GM13976 (cell line): ENCODE results near the gene RERE.

Experiments used
- DNase-seq: peaks from one replicate; pipeline ENCODE4 v3.0.0; 2012; ENCODE audit warnings: low spot score
- in situ Hi-C: fragments of 300-500 bp; cut with MboI; formaldehyde crosslinking; loops from one replicate; pipeline ENCODE4 v1.12.0; 2022; ENCODE audit warnings: low sequenced_read_pairs, mixed read lengths, inconsistent platforms; ENCODE audit not compliant: unreplicated experiment
- TF ChIP-seq, protein P1 (sequence below): IDR thresholded peaks from 2 replicates; pipeline ENCODE4 v1.5.1; 2012; ENCODE audit warnings: borderline replicate concordance, mild to moderate bottlenecking; ENCODE audit not compliant: insufficient read depth; ENCODE audit errors: extremely low read depth, missing control alignments, control extremely low read depth

The RERE gene

DNA sequence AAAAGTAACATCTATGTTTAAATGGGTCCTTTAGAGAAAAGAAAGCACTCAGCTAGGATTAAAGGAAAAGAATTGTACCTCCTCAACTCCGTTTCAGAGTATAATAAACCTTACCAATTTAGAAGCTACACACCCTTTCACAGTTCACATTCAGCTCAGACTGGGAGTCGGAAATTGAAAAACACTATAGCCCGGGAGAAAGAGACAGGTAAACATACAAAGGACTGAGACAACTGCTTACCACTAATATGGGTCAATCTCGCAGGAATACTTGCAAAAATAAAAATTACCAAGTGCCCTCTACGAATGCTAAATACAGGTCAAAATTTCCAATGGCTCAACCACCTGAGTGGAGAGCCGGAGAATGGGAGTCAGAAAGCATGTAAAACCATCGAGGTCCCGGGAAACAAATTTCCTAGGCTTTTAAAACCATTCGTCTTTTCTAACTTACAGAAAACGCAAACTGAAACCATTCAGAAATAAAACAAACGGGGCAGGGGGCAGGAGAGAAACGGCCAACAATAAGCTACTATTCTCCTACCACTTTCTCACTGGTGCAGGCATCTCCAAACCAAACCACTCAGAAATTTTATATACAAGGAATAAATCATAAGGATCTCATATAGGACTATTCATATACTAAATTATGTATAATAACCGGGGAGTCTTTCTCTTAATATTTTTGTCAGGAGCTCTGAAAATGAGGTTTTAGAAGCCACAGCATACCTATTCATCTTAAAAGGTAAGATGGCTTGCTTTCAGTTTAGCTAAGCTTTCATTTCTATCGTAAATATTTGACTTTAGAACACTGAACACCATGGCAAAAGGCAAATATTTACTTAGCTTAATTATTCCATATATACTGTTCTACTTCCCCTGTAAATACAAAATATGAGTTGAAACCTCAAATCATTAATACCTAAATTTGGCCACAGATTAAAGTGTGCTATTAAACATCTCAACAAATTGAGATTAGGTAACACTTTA, 136.5 kb downstream of the RERE start:
- in situ Hi-C loops, result no loop called here
- DNase-seq, result no peak
- TF ChIP-seq, protein P1, sequence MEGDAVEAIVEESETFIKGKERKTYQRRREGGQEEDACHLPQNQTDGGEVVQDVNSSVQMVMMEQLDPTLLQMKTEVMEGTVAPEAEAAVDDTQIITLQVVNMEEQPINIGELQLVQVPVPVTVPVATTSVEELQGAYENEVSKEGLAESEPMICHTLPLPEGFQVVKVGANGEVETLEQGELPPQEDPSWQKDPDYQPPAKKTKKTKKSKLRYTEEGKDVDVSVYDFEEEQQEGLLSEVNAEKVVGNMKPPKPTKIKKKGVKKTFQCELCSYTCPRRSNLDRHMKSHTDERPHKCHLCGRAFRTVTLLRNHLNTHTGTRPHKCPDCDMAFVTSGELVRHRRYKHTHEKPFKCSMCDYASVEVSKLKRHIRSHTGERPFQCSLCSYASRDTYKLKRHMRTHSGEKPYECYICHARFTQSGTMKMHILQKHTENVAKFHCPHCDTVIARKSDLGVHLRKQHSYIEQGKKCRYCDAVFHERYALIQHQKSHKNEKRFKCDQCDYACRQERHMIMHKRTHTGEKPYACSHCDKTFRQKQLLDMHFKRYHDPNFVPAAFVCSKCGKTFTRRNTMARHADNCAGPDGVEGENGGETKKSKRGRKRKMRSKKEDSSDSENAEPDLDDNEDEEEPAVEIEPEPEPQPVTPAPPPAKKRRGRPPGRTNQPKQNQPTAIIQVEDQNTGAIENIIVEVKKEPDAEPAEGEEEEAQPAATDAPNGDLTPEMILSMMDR, result no peak

DNA sequence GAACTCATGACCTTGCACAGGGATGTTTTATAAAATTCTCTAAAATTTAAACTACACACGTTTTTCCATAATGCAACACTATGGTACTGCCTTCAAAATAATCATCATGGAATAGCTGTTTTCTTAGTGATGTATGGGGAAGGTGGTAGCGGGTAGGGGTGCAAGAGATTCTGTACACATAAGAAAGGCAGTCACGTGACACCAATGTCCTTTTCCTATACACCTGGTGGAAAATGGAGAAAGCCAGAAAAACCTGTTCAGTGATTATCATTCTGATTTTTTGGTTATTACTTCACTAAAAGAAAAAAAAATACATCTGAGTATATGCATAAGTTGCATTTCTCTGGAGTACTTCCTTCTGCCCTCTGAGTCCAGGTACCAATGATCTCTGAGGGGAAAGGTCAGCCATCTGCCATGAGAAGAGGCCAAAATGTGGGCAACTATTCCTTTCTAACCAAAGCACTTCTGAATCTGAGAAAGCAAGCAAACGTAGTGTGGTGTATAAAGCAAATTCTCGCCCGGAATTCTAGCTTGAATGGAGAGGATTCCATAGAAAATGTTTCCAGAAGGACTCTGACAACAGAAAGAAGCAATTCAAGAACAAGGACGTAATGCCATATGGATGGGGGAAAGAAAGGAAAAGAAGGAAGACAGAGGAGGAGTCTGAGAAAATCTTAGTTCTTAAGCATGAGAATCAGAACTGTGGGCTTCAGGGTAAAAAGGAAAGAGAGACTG, 137.3 kb downstream of the RERE start:
- TF ChIP-seq, protein P1, result no peak
- no peak for DNase-seq
- in situ Hi-C loops, result no loop called here

- TF ChIP-seq, protein P1, result no peak
- in situ Hi-C loops, result no loop called here
- DNase-seq, result no peak
Observed at GRCh38 chr1:8679395-8679800, 138.0 kb downstream of the RERE start.

DNA sequence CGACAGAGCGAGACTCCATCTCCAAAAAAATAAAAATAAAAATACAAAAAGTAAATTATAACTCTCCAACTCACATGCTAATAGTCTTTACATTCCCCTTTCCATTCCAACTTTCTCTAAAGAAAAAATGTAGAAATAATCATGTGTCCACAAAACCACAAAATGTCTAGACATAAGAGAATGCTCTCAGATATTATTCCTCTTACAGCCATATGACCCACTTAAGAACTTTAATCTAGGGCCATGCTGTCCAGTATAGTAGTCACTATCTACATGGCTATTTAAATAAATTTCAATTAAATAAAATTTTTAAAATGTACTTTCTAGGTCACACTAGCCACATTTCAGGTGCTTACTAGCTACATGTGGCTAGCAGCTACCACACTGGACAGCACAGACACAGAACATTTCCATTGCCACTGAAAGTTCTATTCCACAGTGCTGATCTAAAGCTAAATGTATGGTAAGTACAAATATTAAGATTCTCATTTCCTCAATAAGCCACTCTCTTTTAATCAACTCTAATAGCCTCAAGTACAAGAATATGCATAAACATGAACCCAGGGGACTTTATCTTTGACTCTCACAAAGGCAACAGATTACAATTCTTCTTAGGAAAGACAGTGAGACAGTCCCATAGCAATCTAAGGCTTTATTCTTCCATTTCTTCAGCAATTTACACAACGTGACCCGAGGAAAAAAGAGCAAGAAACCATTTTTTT, 138.6 kb downstream of the RERE start:
- no peak for DNase-seq
- TF ChIP-seq, protein P1, result no peak
- in situ Hi-C loops, result no loop called here

DNA sequence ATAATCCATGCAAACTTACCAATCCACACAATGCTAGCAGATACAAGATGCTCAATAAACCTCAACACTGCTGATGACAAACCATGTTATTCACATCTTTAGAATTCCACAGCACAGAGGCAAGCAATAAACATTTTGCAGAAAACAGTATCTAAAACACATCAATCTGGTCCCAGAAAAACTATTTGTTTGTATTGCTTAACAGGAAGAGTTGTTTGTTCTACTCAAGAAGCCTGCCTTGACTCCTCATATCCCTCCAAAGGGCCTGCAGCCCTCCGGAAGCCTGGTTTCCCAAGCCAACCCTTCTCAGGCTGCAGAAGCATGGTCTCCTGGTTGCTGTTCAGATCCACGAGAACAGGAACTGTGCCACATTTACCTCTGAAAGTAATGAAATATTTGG, 139.7 kb downstream of the RERE start:
- in situ Hi-C loops, result no loop called here
- no peak for DNase-seq
- TF ChIP-seq, protein P1, result no peak

DNA sequence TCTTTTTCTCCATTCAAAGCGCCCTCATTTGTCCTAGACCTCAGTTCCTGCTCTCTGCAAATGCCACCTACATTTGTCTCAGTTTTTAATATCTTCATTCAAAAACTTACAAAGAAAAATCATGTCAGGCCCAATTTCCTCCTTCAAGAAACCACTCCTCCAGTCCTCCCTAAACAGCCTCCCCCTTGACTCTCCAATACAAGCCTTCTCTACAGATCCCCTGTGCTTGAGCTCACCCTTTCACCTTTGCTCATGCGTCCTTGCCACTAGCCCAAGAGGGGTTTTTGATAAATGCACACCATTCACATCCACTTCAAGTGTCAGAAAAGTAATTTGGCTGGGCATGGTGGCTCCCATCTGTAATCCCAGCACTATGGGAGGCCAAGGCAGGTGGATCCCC, 140.6 kb downstream of the RERE start:
- in situ Hi-C loops, result no loop called here

More for the DNA sequence above, 140.6 kb downstream of the RERE start:
- no peak for DNase-seq
- TF ChIP-seq, protein P1, result no peak
